ENCODE measurements around the gene ZMPSTE24. TPM values are rescaled to one million over a fixed set of nuclear protein-coding genes. Genes with fewer than 3 reads are reported as not detected.
"Not testable (repeated sequence)": the region's sequence is repeated elsewhere in the genome, so short reads cannot be mapped to it uniquely, and the experiment has no call there.

Gene ZMPSTE24
- total RNA-seq, result 25.5 TPM

- H3K27me3 ChIP-seq, result no peaks in the 10 kb centered on the region
- H3K4me1 ChIP-seq, result peaks cover 41% of the 10 kb centered on the region
- H3K27ac ChIP-seq, result peak within 1 kb of the TSS; percentile 84
- H3K36me3 ChIP-seq, result peaks cover 0 to 23% of the 10 kb centered on the region in 2 donors
- H3K9me3 ChIP-seq, result no peaks in the 10 kb centered on the region
- intact Hi-C loops (cut with DNase I), result no loop called here
- TF ChIP-seq POLR2A (IDR thresholded peaks at IDR 0.05), result peak in 1 of 2 donors; percentile 22
- TF ChIP-seq, protein P1, sequence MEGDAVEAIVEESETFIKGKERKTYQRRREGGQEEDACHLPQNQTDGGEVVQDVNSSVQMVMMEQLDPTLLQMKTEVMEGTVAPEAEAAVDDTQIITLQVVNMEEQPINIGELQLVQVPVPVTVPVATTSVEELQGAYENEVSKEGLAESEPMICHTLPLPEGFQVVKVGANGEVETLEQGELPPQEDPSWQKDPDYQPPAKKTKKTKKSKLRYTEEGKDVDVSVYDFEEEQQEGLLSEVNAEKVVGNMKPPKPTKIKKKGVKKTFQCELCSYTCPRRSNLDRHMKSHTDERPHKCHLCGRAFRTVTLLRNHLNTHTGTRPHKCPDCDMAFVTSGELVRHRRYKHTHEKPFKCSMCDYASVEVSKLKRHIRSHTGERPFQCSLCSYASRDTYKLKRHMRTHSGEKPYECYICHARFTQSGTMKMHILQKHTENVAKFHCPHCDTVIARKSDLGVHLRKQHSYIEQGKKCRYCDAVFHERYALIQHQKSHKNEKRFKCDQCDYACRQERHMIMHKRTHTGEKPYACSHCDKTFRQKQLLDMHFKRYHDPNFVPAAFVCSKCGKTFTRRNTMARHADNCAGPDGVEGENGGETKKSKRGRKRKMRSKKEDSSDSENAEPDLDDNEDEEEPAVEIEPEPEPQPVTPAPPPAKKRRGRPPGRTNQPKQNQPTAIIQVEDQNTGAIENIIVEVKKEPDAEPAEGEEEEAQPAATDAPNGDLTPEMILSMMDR (IDR thresholded peaks at IDR 0.05), result peak in 1 of 3 experiments; percentile 28
- peak; percentile 87 to 94 for TF ChIP-seq POLR2AphosphoS5 (IDR thresholded peaks at IDR 0.05; ENCODE audit: insufficient read depth in 1 of 2, low read depth in 1 of 2)
- peak; percentile 97 for DNase-seq (ENCODE audit: extremely low spot score in 2 of 2)
- peak within 1 kb of the TSS; percentile 85 to 91 for H3K4me3 ChIP-seq
Observed at GRCh38 chr1:40257688-40258444, at the start of gene ZMPSTE24. ZMPSTE24 (plus strand) TSS chr1:40258236; CDS start chr1:40258272, 36 bp downstream.

- TF ChIP-seq POLR2A (IDR thresholded peaks at IDR 0.05) (no peak), POLR2AphosphoS5 (IDR thresholded peaks at IDR 0.05; ENCODE audit: insufficient read depth in 1 of 2, low read depth in 1 of 2) (no peak)
- TF ChIP-seq, protein P1 (IDR thresholded peaks at IDR 0.05), result no peak
- H3K9me3 ChIP-seq, result no peaks in the 10 kb centered on the region
- intact Hi-C loops (cut with DNase I), result no loop called here
- DNase-seq (ENCODE audit: extremely low spot score in 2 of 2), result no peak
- H3K4me3 ChIP-seq, result no peak overlapping the region
- no peaks in the 10 kb centered on the region for H3K27me3 ChIP-seq
- H3K27ac ChIP-seq, result no peak overlapping the region
- H3K4me1 ChIP-seq, result no peaks in the 10 kb centered on the region
- H3K36me3 ChIP-seq, result peaks cover 0 to 21% of the 10 kb centered on the region in 2 donors
Observed at GRCh38 chr1:40210511-40211204, 47.4 kb upstream of the ZMPSTE24 start.

GRCh38 chr1:40218333-40218732, 39.7 kb upstream of the ZMPSTE24 start:
- no peak for TF ChIP-seq POLR2A (IDR thresholded peaks at IDR 0.05)
- TF ChIP-seq POLR2AphosphoS5 (IDR thresholded peaks at IDR 0.05; ENCODE audit: insufficient read depth in 1 of 2, low read depth in 1 of 2), result no peak
- TF ChIP-seq, protein P1 (IDR thresholded peaks at IDR 0.05), result no peak
- H3K4me1 ChIP-seq, result no peaks in the 10 kb centered on the region
- H3K4me3 ChIP-seq, result no peak overlapping the region
- H3K27me3 ChIP-seq, result no peaks in the 10 kb centered on the region
- H3K27ac ChIP-seq, result no peak overlapping the region
- intact Hi-C loops (cut with DNase I), result no loop called here
- no peak for DNase-seq (ENCODE audit: extremely low spot score in 2 of 2)
- H3K9me3 ChIP-seq, result no peaks in the 10 kb centered on the region
- H3K36me3 ChIP-seq, result no peaks in the 10 kb centered on the region

- H3K4me3 ChIP-seq; H3K9me3 ChIP-seq; H3K4me1 ChIP-seq; H3K27me3 ChIP-seq; intact Hi-C loops (cut with DNase I); H3K27ac ChIP-seq; DNase-seq (ENCODE audit: extremely low spot score in 2 of 2); H3K36me3 ChIP-seq: not testable (repeated sequence)
Observed at GRCh38 chr1:40221471-40221905, 36.5 kb upstream of the ZMPSTE24 start.

DNA sequence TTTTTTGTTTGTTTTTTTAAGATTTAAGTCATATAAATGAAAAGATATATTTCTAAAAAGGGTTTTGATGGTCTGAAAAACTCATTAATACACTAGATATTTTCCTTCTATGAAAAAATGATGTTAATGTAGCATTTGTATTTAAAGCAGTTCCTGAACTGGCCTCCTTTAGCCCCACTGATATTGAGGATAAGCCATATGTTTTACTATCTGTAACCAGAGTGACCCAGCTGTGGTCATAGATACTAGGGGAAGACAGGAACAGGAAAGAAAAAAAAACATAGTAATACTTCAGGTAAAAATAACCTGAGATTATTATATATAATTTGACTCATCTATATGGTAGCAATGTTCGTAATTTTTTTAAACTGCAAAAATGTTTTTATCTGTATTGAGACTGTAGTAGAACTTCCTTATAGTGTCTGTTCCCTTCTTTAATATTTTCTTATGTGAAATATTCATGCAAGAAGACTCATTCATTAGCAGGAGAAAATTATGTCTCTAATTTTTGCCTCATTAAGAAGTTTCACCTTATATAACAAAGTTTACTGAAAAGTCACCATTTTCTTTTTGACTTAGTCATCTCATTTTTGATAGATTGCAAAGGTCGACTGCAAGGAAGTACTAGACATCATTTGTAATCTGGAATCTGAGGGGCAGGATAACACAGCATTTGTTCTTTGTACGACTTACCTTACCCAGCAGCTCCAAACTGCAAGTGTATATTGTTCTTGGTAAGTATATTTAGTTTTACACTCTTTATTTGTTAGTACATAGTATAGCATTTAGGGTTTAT, 35.9 kb upstream of the ZMPSTE24 start:
- Histone ChIP-seq H3K9me3 (no peaks in the 10 kb centered on the region), H3K36me3 (peaks cover 0 to 8% of the 10 kb centered on the region in 2 donors), H3K4me1 (no peaks in the 10 kb centered on the region), H3K4me3 (no peak overlapping the region), H3K27ac (no peak overlapping the region), H3K27me3 (no peaks in the 10 kb centered on the region)
- TF ChIP-seq POLR2A (IDR thresholded peaks at IDR 0.05) (no peak), POLR2AphosphoS5 (IDR thresholded peaks at IDR 0.05; ENCODE audit: insufficient read depth in 1 of 2, low read depth in 1 of 2) (no peak)
- TF ChIP-seq, protein P1 (IDR thresholded peaks at IDR 0.05), result no peak
- intact Hi-C loops (cut with DNase I), result no loop called here
- no peak for DNase-seq (ENCODE audit: extremely low spot score in 2 of 2)

All from vagina (tissue), 2 donors.